Measurements from ENCODE around the gene PRICKLE4.
A peak's percentile ranks its signal among the peaks of the same experiment; 100 is the strongest.

The PRICKLE4 gene, protein sequence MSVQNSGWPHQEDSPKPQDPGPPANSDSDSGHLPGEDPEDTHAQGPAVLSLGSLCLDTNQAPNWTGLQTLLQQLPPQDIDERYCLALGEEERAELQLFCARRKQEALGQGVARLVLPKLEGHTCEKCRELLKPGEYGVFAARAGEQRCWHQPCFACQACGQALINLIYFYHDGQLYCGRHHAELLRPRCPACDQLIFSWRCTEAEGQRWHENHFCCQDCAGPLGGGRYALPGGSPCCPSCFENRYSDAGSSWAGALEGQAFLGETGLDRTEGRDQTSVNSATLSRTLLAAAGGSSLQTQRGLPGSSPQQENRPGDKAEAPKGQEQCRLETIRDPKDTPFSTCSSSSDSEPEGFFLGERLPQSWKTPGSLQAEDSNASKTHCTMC

DNA sequence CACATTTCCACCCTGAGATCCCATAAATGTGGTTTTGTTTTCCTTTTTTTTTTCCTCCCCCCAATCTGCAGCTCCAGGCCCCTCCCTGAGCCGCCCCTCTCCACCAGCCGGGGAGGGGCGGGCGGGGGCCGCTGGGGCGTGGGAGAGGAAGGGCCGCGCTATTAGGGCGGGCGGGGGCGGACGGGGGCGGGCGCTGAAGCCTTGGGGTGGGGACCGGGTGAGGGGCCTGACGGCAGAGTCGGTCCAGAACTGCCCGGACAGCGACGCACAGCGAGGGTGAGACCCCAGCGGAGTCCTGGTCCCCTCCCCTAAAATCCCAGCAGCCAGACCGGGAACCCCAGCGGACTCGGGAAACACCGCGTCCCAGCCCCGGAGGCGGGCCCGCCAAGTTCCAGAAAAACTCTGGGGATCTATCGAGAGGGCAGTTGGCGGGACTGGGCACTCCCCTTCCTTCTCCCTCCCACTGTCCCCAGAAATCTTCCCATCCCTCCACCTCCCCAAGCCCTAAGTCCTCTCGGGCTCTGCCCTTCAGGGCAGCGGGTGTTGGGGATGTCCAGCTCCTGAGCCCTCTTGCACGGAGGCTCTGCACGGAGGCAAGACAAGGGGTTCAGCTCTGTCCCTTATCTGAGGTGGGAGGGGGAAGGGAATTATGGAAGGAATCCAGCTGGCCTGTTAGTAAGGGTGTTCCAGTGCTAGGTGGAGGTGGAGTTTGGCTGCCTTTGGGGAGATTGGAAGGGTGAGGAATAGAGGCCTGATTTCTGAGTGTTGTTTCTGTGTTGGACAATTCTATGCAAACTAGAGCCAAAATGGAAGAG lies at the start of gene PRICKLE4:
Gene PRICKLE4 (plus strand): TSS at position 232 of the 815 bp plus-strand sequence. CDS start 2,692 bp downstream, outside the sequence.
- DNase-seq: peak; percentile 50

DNA sequence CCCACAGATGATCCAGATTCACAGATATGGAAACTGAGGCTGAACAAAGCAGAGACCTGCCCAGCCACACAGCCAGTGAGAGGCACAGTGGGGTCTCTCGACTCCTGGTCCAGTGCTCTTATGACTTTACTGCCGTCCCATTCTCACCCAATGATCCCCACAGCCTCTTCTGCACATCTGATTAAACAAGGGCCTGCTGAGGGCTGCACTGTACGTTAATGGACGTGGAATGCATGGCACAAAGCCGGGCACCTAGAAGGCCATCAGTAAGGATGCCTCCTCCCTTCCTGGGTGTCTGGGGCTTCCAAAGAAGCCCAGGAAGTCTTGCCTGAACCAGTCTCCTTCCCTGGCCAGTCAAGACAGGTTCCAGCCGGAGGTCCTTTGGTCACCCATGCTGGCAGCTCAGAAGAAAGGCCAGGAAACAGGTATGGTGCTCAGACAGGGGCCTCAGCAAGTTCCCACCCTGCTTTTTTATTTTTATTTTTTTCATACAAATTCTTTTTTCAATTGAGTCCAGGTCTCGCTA lies 49.0 kb upstream of the PRICKLE4 start:
- DNase-seq: peak; percentile 21

- DNase-seq: no peak
Measured at GRCh38 chr6:41732149-41732548, 48.4 kb upstream of the PRICKLE4 start.

GRCh38 chr6:41732591-41733359 lies 47.8 kb upstream of the PRICKLE4 start:
- peak; percentile 89 for DNase-seq

GRCh38 chr6:41733360-41733706 lies 47.2 kb upstream of the PRICKLE4 start:
- DNase-seq: peak; percentile 79

GRCh38 chr6:41733707-41734665 lies 46.6 kb upstream of the PRICKLE4 start:
- peak; percentile 96 for DNase-seq

GRCh38 chr6:41734666-41735426 lies 45.7 kb upstream of the PRICKLE4 start:
- DNase-seq: peak; percentile 94

GRCh38 chr6:41735427-41736185 lies 45.0 kb upstream of the PRICKLE4 start, which contains the start of gene TFEB:
TSS of gene TFEB (minus strand) at chr6:41735608. CDS start at chr6:41691213, 44,395 bp downstream.
- DNase-seq: peak; percentile 95

DNA sequence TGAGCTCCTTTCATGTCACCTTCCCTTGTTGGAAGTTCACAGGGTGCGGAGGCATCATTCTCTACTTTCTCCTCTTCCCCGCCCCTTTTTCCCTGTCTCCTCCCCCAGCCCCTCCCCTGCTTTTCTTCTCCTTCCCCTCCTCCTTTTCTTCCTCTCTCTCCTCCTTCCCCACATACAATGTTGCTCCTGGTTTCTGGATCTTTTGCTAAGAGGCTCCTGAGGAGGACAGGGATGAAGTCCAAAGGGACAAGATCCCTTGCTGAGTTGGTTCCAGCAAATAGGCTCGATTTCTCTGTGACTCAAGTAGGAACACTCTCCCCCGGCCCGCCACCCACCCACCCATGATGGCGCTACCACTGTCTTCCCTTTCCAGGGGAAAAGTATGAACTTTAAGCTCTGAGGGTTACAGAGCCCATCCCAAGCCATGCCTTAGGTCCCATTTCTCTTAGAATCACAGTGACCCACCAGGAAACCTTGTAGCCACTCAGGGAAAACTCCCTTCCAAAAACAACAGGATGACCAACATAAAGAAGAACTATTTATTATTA lies 44.3 kb upstream of the PRICKLE4 start:
- DNase-seq: peak; percentile 39

DNA sequence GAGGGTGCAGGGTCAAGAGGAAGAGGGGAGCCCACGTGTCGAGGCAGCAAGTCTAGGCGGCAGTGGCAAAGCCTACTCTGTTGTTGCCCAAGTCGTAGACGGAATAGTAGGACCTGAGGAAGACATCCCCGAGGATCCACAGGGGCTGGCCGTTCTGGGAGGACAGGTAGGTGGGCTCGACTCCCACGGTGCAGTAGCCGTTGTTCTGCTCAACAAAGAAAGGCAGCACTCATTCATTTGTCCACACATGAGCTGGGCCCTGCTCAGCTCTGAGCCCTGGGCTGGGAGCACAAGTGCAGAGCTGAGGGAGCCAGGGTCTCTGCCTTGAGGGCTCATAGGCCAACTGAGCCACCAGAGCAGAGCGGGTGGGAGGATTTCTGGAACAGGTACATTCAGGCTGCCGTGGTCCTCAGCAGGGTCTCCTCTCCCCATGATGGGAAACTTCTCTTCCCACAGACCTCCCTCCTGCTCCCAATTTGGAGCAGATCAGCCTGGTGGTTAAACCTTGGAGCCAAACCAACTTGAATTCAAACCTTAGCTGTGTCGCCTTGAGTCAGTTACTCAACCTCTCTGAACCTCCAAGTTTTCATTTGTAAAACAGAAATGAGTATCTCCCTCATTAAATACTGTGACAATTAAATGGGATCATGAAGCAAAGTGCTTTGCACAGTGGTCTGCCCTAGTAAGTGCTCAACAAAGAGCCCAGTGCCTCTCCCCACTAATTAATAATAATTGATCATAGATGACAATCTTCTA lies 43.6 kb upstream of the PRICKLE4 start:
- no peak for DNase-seq

- no peak for DNase-seq
Measured at GRCh38 chr6:41737591-41738130, 42.9 kb upstream of the PRICKLE4 start.

- DNase-seq: no peak
Measured at GRCh38 chr6:41739041-41739440, 41.5 kb upstream of the PRICKLE4 start.

DNA sequence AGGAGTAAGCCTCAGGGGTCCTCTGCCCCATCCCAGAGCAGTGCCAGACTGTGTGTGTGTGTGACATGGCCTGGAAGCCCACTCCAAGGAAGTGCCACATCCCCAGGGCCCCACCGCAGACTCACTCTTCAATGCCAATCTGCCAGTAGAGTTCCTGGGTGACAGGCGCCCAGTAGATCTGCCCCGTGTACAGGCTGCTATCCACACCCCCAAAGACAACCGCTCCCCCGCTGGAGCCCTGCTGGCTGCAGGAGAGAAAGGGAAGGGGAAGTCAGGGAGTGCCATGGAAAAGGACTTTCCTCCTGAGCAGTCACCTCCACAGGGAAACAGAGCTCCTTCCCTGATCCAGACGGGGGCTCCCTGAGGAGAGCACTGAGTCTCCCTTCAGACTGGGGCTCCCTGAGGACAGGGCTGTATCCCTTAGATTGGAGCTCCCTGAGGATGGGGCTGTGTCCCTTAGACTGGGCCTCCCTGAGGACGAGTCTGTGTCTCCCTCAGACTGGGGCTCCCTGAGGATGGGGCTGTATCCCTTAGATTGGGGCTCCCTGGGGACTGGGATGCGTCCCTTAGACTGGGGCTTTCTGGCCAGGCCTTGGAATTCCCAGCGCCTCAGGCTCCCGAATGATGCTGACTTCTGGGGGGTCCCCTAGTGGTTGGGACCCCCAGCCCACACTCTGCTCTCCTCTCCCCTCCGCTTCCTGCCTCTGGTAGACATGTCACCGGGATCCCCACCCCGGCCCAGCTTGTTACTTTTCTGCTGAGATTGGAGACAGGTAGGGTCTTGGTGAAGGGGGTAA lies 40.0 kb upstream of the PRICKLE4 start:
- no peak for DNase-seq

DNA sequence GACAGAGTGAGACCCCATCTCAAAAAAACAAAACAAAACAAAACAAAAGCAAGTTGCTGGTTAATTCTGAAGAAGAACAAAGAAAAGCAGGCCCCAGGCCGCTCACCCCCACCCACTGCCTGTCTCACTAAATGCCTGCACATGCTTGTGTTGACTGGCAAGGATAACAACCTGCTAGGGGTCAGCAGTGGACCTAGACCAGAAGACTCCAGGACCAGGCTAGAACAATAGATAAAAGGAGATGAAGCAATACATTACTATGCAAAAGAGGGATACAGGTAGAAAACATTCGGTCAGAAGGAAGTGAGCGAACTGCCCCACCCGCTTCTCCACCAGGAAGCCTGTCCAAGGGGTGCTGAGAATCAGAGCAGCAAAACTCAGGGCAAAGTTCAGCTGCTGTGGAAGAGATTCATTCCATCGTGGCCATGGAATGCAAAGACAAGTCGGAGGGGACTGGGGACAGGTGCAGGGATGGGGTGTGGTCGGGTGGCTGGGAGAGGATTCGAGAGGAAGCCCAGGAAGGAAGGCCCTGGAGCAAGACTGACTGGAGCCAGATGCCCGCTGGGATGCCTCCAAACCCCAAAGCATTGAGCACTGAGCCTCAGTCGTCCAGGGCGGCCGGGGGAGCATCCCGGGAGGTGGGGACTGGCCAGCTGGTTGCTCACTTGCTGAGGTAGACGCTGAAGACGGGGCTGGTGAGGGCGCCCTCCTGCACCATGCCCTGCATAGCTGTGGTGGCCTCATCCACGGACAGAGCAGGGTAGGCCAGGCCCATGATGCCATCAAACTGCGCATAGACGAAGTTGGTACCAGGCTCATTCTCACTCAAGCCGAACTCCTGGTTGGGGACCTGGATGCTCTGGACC lies 38.7 kb upstream of the PRICKLE4 start:
- no peak for DNase-seq

- no peak for DNase-seq
Measured at GRCh38 chr6:41743406-41744235, 37.0 kb upstream of the PRICKLE4 start.

- DNase-seq: no peak
Measured at GRCh38 chr6:41744236-41744787, 36.3 kb upstream of the PRICKLE4 start.
